Lower leg skin (tissue), 4 donors: ENCODE measurements around the gene CREBRF. TPM values are rescaled to one million over a fixed set of nuclear protein-coding genes. Genes with fewer than 3 reads are reported as not detected.

ENCODE experiments used
- DNase-seq, 2 donors: peaks; one replicate each; pipeline ENCODE4 v3.0.0-alpha.2; 2019; ENCODE audit warnings: low spot score in 2 of 2
- H3K4me3 ChIP-seq: fragments of 200-600 bp; sonication (generic); 2 replicates; pipeline ENCODE4 v1.5.1; 2017; ENCODE audit warnings: mild to moderate bottlenecking, low read depth; ENCODE audit not compliant: poor library complexity, severe bottlenecking
- POLR2A ChIP-seq, 2 donors: fragments of 450-650 bp; IDR thresholded peaks; one replicate each; pipeline ENCODE4 v1.6.1; 2016 to 2017; ENCODE audit warnings: antibody characterized with exemption in 2 of 2, mild to moderate bottlenecking in 1 of 2, moderate library complexity in 1 of 2
- WGBS, 2 donors: methylation state at CpG; one replicate each; pipeline ENCODE4 v1.1.5; 2018; 5-methylcytosine and 5-hydroxymethylcytosine counted together
- intact Hi-C: fragments of 100-400 bp; cut with DNase I; formaldehyde crosslinking; loops from one replicate; pipeline ENCODE4 v1.15.0; 2023; ENCODE audit warnings: low total_unique reads
- total RNA-seq, 4 donors: library from RNA; depleted of rRNA; stranded (reverse); fragments of >200 nt; gene quantifications; one replicate each; pipeline ENCODE4 v1.1.0, GENCODE V29; 2016
- TF ChIP-seq, protein P1 (sequence below), 3 donors: fragments of 450-650 bp; IDR thresholded peaks; one replicate each; pipeline ENCODE4 v1.5.1; 2016; ENCODE audit warnings: antibody characterized with exemption in 3 of 3, mild to moderate bottlenecking in 3 of 3, moderate library complexity in 2 of 3

Gene CREBRF
- total RNA-seq, 4 donors from 2014 or later, result 34.1 to 59.5 (median 42.1) TPM

DNA sequence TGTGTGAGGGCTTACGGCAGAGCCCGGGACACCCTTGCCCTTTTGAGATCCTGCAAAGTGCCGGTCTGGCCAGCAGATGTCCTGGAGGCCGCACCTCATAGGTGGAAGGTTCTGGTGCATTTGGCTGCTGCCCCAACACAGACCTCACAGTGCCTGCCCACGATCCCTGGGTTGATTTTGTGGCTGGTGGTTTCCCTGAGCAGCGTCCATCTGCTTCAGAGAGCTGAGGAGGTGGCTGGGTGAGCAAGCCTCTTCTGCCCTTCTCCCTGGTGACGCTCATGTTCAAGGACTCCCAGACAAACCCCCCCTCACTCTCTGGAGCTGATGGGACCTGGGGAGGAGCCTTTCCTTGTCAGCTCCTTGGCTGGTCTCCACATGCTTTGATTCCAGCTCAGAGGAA, 107.1 kb downstream of the CREBRF start:
- intact Hi-C loops, result no loop called here
- H3K4me3 ChIP-seq, result no peak overlapping the region
- 85 to 88% methylated on average over 7 of the region's 7 CpGs for WGBS, 2 donors
- DNase-seq, result no peak
- TF ChIP-seq POLR2A (IDR thresholded peaks at IDR 0.05), result no peak
- TF ChIP-seq, protein P1, sequence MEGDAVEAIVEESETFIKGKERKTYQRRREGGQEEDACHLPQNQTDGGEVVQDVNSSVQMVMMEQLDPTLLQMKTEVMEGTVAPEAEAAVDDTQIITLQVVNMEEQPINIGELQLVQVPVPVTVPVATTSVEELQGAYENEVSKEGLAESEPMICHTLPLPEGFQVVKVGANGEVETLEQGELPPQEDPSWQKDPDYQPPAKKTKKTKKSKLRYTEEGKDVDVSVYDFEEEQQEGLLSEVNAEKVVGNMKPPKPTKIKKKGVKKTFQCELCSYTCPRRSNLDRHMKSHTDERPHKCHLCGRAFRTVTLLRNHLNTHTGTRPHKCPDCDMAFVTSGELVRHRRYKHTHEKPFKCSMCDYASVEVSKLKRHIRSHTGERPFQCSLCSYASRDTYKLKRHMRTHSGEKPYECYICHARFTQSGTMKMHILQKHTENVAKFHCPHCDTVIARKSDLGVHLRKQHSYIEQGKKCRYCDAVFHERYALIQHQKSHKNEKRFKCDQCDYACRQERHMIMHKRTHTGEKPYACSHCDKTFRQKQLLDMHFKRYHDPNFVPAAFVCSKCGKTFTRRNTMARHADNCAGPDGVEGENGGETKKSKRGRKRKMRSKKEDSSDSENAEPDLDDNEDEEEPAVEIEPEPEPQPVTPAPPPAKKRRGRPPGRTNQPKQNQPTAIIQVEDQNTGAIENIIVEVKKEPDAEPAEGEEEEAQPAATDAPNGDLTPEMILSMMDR (IDR thresholded peaks at IDR 0.05), result no peak

DNA sequence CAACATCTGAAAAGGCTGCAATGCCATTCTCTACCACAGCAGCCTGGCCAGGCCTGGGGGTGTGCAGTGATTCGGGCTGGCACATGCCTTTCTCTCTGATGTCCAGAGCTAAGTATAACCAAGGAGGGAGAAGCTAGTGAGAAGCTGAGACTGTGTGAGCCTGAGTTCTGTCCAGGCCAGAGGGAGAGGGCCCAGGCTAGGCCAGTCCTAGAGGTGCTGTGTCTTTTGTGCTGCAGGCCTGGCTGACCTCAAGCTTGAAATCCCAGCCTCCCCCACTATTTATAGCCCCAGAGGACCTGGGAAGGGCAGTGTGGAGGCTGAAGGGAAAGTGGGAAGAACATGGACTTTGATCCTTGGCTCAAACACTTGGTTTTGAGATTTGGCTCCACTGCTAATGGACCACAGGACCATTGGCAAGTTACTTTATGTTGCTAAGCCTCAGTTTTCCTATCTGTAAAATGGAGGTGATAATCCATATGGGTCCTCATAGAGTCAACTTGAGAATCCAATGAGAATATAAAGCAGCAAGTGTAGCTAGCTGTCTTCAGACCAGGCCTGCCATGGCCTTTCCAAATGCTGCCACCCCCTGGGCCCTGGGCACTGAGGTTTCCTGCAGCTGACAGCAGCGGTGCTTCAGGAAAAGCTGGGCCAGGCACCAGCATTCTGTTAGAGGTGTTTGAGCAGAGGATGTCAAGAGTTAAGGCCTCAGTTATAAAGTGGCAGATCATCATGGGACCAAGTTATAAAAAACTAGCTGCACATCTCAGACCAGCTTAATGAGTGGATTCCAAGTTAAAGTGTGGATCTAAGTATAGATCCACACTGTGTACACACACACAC, 109.2 kb downstream of the CREBRF start:
- 68 to 70% methylated on average over 2 of the region's 2 CpGs for WGBS, 2 donors
- TF ChIP-seq, protein P1 (IDR thresholded peaks at IDR 0.05), result no peak
- TF ChIP-seq POLR2A (IDR thresholded peaks at IDR 0.05), result no peak
- DNase-seq, result no peak
- H3K4me3 ChIP-seq, result no peak overlapping the region
- intact Hi-C loops, result no loop called here

DNA sequence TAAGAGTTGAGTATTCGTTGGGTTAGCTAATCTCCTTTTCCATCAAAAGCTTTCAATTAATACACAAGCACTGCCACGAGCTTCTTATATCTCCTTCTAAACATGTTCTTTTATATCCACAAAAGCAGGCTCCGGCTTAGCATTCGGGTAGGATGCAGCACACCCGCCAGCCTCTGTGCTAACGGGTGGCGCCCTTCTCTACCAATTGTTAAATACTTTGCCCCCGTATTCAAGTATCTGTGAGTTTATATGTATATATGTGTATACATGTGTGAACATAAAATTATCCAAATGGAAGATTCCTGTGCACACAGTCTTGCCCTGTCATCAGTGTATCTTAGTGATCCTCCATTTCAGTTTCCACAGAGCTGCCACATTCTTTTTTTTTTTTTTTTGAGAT, 116.0 kb downstream of the CREBRF start:
- TF ChIP-seq, protein P1 (IDR thresholded peaks at IDR 0.05), result no peak
- no peak for TF ChIP-seq POLR2A (IDR thresholded peaks at IDR 0.05)
- no peak overlapping the region for H3K4me3 ChIP-seq
- 84 to 92% methylated on average over 8 of the region's 8 CpGs for WGBS, 2 donors
- DNase-seq, result no peak
- intact Hi-C loops, result no loop called here

DNA sequence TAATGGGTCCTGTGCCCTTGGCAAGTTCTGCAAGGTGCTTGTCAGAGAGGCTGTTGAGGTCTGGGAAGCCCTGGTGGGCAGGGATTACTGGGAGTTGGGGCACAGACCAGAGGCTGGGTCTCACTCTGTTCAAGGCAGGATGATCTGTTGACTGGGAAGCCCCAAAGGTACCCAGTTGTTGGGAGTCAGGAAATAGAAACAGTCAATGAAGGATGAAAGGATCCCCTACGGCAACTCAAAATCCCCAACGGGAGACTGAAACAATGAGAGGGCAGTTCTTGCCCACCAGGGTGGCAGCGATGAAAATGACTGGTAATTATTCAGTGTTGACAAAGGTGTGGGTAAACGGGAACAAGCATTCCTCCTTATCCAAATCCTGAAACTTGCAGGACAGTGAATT, 119.4 kb downstream of the CREBRF start:
- WGBS, 2 donors, result 47 to 52% methylated on average over 4 of the region's 4 CpGs
- H3K4me3 ChIP-seq, result no peak overlapping the region
- intact Hi-C loops, result no loop called here
- TF ChIP-seq, protein P1 (IDR thresholded peaks at IDR 0.05), result no peak
- TF ChIP-seq POLR2A (IDR thresholded peaks at IDR 0.05), result no peak
- DNase-seq, result no peak

DNA sequence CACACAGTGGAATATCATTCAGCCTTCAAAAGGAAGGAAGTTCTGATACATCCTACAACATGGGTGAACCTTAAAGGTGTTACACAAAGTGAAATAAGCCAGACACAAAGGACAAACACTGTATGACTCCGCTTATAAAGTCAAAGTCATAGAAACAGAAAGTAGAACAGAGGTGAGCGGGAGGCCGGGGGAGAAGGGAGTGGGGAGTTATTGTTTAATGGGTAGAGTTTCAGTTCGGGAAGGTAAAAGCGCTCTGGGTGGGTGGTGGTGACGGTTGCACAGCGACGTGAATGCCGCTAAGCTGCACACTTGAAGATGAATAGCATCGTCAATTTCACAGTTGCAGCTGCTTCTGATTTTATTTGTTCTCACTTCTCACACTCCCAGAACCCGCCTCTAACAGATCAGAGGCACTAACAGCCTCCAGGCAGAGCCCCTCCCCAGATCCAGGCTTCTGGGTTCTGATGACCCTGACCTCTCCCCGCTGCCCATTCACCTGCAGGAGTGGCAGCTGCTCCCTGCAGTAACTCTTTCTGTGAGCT, 122.3 kb downstream of the CREBRF start:
- intact Hi-C loops, result no loop called here
- no peak for DNase-seq
- 74 to 84% methylated on average over 12 of the region's 12 CpGs for WGBS, 2 donors
- TF ChIP-seq, protein P1 (IDR thresholded peaks at IDR 0.05), result no peak
- TF ChIP-seq POLR2A (IDR thresholded peaks at IDR 0.05), result no peak
- H3K4me3 ChIP-seq, result no peak overlapping the region
